Sigmoid colon (tissue), 7 donors: ENCODE results near the gene SFXN5. TPM values are rescaled to one million over a fixed set of nuclear protein-coding genes. Genes with fewer than 3 reads are reported as not detected.

Experiments used
- DNase-seq: peaks from one replicate; pipeline ENCODE4 v3.0.0-alpha.2; 2019
- H3K27ac ChIP-seq, 4 donors: fragments of 200-600 bp; sonication (generic); one replicate each; pipeline ENCODE4 v1.5.1; 2016 to 2019; ENCODE audit warnings: mild to moderate bottlenecking in 1 of 4
- H3K27me3 ChIP-seq, 3 donors: fragments of 200-600 bp; sonication (generic); one replicate each; pipeline ENCODE4 v1.5.1; 2019; ENCODE audit warnings: mild to moderate bottlenecking in 1 of 3
- H3K36me3 ChIP-seq, 4 donors: fragments of 200-600 bp; sonication (generic); one replicate each; pipeline ENCODE4 v1.5.1; 2016 to 2019
- H3K4me1 ChIP-seq, 4 donors: fragments of 200-600 bp; sonication (generic); one replicate each; pipeline ENCODE4 v1.5.1; 2017 to 2019
- H3K4me3 ChIP-seq, 4 donors: fragments of 200-600 bp; sonication (generic); one replicate each; pipeline ENCODE4 v1.5.1; 2017 to 2019; ENCODE audit warnings: mild to moderate bottlenecking in 2 of 4, moderate library complexity in 1 of 4
- H3K9me3 ChIP-seq, 4 donors: fragments of 200-600 bp in 3 of 4; sonication (generic) in 3 of 4; one replicate each; pipeline versions ENCODE4 v1.5.1 to v1.6.1; 2013 to 2019
- EP300 ChIP-seq, 4 donors: sonication (generic); formaldehyde crosslinking; IDR thresholded peaks; one replicate each; pipeline ENCODE4 v1.6.1; 2017; ENCODE audit warnings: antibody characterized with exemption in 4 of 4
- POLR2A ChIP-seq, 2 donors: fragments of 450-650 bp; IDR thresholded peaks; one replicate each; pipeline ENCODE4 v1.6.1; 2016; ENCODE audit warnings: antibody characterized with exemption in 2 of 2, mild to moderate bottlenecking in 2 of 2, moderate library complexity in 2 of 2
- POLR2AphosphoS5 ChIP-seq, 4 donors: sonication (generic); formaldehyde crosslinking; IDR thresholded peaks; one replicate each; pipeline ENCODE4 v1.6.1; 2017; ENCODE audit warnings: antibody characterized with exemption in 4 of 4
- WGBS, 2 donors: extraction: QIAGEN DNeasy Blood & Tissue Kit; methylation state at CpG; one replicate each; pipeline ENCODE4 v1.1.7; 2013; 5-methylcytosine and 5-hydroxymethylcytosine counted together
- intact Hi-C: fragments of 100-400 bp; cut with DNase I; formaldehyde crosslinking; loops from one replicate; pipeline ENCODE4 v1.15.1; 2023
- polyA plus RNA-seq, 3 donors: library from polyadenylated mRNA; stranded (reverse); fragments of 200-250 nt; gene quantifications; one replicate each; pipeline ENCODE4 v1.2.3, GENCODE V29; 2013
- total RNA-seq, 4 donors: library from RNA; depleted of rRNA; stranded (reverse); fragments of >200 nt; gene quantifications; one replicate each; pipeline ENCODE4 v1.1.0, GENCODE V29; 2016
- TF ChIP-seq, protein P1 (sequence below), 4 experiments: fragments of 450-650 bp in 3 of 4; fragments of 200-600 bp in 1 of 4; IDR thresholded peaks; one replicate each; pipeline ENCODE4 v1.5.1; 2016 to 2019; ENCODE audit warnings: antibody characterized with exemption in 4 of 4, mild to moderate bottlenecking in 3 of 4, moderate library complexity in 2 of 4
- donor health status: healthy with polysubstance abuse.
- donor health status: Bipolar disorder and iron deficiency.
- donor health status: healthy.

The SFXN5 gene
- total and polyA plus RNA-seq, 7 donors, result 5.4 to 27.1 (median 11.1) TPM

- H3K4me3 ChIP-seq, result no peak overlapping the region
- no peak overlapping the region for H3K27ac ChIP-seq
- H3K36me3 ChIP-seq, result peaks cover 0 to 10% (median 0%) of the 10 kb centered on the region in 4 donors
- DNase-seq, result no peak
- intact Hi-C loops, result no loop called here
- H3K27me3 ChIP-seq, result no peaks in the 10 kb centered on the region
- H3K9me3 ChIP-seq, result no peaks in the 10 kb centered on the region
- no peaks in the 10 kb centered on the region for H3K4me1 ChIP-seq
- TF ChIP-seq POLR2A (IDR thresholded peaks at IDR 0.05) (no peak), EP300 (IDR thresholded peaks at IDR 0.05) (no peak), POLR2AphosphoS5 (IDR thresholded peaks at IDR 0.05) (no peak)
- TF ChIP-seq, protein P1, sequence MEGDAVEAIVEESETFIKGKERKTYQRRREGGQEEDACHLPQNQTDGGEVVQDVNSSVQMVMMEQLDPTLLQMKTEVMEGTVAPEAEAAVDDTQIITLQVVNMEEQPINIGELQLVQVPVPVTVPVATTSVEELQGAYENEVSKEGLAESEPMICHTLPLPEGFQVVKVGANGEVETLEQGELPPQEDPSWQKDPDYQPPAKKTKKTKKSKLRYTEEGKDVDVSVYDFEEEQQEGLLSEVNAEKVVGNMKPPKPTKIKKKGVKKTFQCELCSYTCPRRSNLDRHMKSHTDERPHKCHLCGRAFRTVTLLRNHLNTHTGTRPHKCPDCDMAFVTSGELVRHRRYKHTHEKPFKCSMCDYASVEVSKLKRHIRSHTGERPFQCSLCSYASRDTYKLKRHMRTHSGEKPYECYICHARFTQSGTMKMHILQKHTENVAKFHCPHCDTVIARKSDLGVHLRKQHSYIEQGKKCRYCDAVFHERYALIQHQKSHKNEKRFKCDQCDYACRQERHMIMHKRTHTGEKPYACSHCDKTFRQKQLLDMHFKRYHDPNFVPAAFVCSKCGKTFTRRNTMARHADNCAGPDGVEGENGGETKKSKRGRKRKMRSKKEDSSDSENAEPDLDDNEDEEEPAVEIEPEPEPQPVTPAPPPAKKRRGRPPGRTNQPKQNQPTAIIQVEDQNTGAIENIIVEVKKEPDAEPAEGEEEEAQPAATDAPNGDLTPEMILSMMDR (IDR thresholded peaks at IDR 0.05), result no peak
- 93 to 94% methylated on average over 10 of the region's 10 CpGs for WGBS, 2 donors
Measured at GRCh38 chr2:72947952-72948830, 123.3 kb downstream of the SFXN5 start.

GRCh38 chr2:72946466-72946865, 125.0 kb downstream of the SFXN5 start:
- WGBS, 2 donors, result 91 to 97% methylated on average over 9 of the region's 9 CpGs
- TF ChIP-seq POLR2A (IDR thresholded peaks at IDR 0.05) (no peak), POLR2AphosphoS5 (IDR thresholded peaks at IDR 0.05) (no peak), EP300 (IDR thresholded peaks at IDR 0.05) (no peak)
- TF ChIP-seq, protein P1 (IDR thresholded peaks at IDR 0.05), result no peak
- no peak overlapping the region for H3K4me3 ChIP-seq

DNA sequence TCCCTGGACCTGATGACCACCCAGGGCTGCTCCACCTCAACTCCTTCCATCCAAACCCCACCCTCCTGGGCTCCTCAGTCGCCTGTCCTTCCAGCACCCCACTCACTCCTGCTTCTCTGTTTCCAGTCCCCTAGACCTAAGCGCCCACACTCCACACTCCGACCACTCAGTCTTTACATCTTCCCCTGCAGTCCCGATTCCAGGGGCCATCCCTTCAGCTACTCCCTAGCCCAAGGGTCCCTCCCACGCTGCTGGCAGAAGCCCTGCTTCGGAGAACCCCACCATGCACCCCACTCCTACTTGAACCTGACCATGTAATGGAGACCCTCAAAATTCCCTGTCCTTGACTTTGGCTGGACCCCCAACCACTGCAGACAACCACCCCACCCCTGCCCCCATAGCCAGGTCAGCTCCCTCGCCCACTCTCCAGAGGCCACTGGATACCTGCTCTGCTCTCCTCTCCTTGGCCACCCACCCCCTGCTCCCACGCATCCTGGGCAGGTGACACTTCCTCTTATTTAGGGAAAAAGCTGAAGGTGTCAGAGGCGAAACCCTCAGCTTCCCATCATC, 126.0 kb downstream of the SFXN5 start:
- H3K9me3 ChIP-seq, result no peaks in the 10 kb centered on the region
- H3K27me3 ChIP-seq, result no peaks in the 10 kb centered on the region
- no peak overlapping the region for H3K27ac ChIP-seq
- DNase-seq, result no peak
- TF ChIP-seq POLR2AphosphoS5 (IDR thresholded peaks at IDR 0.05) (no peak), EP300 (IDR thresholded peaks at IDR 0.05) (no peak), POLR2A (IDR thresholded peaks at IDR 0.05) (no peak)
- TF ChIP-seq, protein P1 (IDR thresholded peaks at IDR 0.05), result no peak
- H3K4me3 ChIP-seq, result no peak overlapping the region
- H3K4me1 ChIP-seq, result no peaks in the 10 kb centered on the region
- intact Hi-C loops, result no loop called here
- 90 to 94% methylated on average over 9 of the region's 9 CpGs for WGBS, 2 donors
- H3K36me3 ChIP-seq, result peaks cover 0 to 10% (median 0%) of the 10 kb centered on the region in 4 donors

More at GRCh38 chr2:72946466-72946865, 125.0 kb downstream of the SFXN5 start:
- Histone ChIP-seq H3K4me1 (no peaks in the 10 kb centered on the region), H3K9me3 (no peaks in the 10 kb centered on the region), H3K36me3 (peaks cover 0 to 10% (median 0%) of the 10 kb centered on the region in 4 donors), H3K27me3 (no peaks in the 10 kb centered on the region), H3K27ac (no peak overlapping the region)
- no peak for DNase-seq
- intact Hi-C loops, result no loop called here

GRCh38 chr2:72944804-72945449, 126.6 kb downstream of the SFXN5 start:
- Histone ChIP-seq H3K4me3 (no peak overlapping the region), H3K9me3 (no peaks in the 10 kb centered on the region), H3K27ac (no peak overlapping the region), H3K4me1 (no peaks in the 10 kb centered on the region), H3K27me3 (no peaks in the 10 kb centered on the region), H3K36me3 (peaks cover 0 to 10% (median 0%) of the 10 kb centered on the region in 4 donors)
- no peak for DNase-seq
- 93 to 96% methylated on average over 16 of the region's 16 CpGs for WGBS, 2 donors
- TF ChIP-seq POLR2A (IDR thresholded peaks at IDR 0.05) (no peak), POLR2AphosphoS5 (IDR thresholded peaks at IDR 0.05) (no peak), EP300 (IDR thresholded peaks at IDR 0.05) (no peak)
- TF ChIP-seq, protein P1 (IDR thresholded peaks at IDR 0.05), result no peak
- intact Hi-C loops, result no loop called here
